AG10803 (cell line): ENCODE measurements around the gene FAM168B.
"Not testable (repeated sequence)": the region's sequence is repeated elsewhere in the genome, so short reads cannot be mapped to it uniquely, and the experiment has no call there.

Source experiments
- DNase-seq: peaks from one replicate; pipeline ENCODE4 v3.0.0; 2010; ENCODE audit warnings: low read depth
- H3K4me3 ChIP-seq: 2 replicates; pipeline ENCODE4 v1.5.1; 2011; ENCODE audit warnings: mild to moderate bottlenecking, low read length, control low read depth
- TF ChIP-seq, protein P1 (sequence below): conservative IDR thresholded peaks from 2 replicates; pipeline ENCODE4 v1.5.1; 2011; ENCODE audit warnings: mild to moderate bottlenecking, low read length, control low read depth, inconsistent platforms

FAM168B gene

DNA sequence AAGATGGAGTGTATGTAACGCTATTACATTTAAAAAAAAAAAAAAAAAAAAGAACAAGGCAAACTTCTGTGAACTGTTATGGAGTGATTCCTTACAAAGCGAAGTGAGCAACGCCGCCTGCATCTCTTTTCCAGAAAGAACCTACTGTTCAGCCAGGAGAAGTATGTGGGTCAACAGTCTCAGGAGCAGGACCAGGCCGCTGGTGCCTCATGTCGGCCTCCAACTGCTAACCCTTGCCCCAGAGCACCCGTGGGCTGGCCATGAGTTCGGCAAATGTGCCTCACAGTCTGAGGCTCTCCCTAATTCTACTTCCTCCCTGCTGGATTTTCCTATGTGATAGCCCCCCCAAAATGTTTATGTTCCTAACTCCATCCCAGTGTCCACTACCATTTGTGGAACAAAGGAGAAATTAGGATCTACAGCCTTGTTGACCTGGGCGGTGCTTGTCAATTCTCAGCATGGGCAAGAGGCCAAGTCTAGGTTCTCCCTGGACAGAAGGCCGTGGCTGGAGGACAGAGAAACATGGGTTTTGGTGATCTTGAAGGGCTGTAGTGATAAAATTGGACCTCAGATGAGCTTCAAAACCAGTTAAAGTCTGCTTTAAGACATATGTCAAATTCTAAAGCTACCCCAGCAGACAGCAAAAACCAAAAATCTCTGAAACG lies 15.9 kb downstream of the FAM168B start:
- H3K4me3 ChIP-seq = no peak overlapping the region
- DNase-seq = no peak
- TF ChIP-seq, protein P1, sequence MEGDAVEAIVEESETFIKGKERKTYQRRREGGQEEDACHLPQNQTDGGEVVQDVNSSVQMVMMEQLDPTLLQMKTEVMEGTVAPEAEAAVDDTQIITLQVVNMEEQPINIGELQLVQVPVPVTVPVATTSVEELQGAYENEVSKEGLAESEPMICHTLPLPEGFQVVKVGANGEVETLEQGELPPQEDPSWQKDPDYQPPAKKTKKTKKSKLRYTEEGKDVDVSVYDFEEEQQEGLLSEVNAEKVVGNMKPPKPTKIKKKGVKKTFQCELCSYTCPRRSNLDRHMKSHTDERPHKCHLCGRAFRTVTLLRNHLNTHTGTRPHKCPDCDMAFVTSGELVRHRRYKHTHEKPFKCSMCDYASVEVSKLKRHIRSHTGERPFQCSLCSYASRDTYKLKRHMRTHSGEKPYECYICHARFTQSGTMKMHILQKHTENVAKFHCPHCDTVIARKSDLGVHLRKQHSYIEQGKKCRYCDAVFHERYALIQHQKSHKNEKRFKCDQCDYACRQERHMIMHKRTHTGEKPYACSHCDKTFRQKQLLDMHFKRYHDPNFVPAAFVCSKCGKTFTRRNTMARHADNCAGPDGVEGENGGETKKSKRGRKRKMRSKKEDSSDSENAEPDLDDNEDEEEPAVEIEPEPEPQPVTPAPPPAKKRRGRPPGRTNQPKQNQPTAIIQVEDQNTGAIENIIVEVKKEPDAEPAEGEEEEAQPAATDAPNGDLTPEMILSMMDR = no peak

DNA sequence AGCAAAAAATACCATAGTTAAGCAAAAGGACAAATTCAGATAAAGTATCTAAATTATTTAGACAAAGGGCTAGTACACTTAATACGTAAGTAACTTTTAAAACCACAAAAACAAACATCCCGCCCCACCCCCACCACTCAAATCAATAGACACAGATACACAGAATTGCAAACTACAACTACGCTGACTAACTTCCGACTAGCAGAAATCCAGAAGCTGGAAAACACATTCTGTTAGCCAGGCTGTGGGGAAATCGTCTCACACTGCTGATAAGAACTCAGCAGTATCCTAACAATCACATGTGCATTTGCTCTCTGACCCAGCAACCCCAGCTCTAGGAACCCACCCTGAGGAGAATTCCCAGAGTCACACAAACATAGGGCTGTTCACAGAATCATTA lies 16.6 kb downstream of the FAM168B start:
- no peak for DNase-seq
- H3K4me3 ChIP-seq = no peak overlapping the region
- TF ChIP-seq, protein P1 = no peak

DNA sequence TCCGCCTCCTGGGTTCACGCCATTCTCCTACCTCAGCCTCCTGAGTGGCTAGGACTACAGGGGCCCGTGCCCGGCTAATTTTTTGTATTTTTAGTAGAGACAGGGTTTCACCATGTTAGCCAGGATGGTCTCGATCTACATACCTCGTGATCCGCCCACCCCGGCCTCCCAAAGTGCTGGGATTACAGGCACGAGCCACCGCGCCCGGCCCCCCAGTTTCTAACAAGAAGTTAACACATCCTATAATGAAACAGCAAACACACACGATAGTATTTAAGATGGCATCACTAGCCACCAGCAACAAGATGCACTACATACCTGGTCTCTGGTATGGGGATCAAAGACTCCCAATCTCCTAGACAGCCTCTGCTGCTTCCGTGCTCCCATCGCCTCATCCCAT lies 17.7 kb downstream of the FAM168B start:
- not testable (repeated sequence) for H3K4me3 ChIP-seq, DNase-seq

DNA sequence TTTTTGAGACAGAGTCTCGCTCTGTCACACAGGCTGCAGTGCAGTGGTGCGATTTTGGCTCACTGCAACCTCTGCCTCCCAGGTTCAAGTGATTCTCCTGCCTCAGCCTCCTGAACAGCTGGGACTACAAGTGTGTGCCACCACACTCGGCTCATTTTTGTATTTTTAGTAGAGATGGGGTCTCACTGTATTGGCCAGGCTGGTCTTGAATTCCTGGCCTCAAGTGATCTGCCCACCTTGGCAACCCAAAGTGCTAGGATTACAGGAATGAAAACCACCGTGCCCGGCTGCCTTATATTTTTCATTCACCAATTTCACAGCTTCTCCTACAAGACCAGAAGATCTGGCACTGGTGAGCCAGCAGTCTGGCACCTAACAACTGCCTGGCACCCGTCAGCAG lies 25.1 kb downstream of the FAM168B start:
- not testable (repeated sequence) for DNase-seq, H3K4me3 ChIP-seq

- DNase-seq = no peak
Measured at GRCh38 chr2:131067465-131068125, 25.7 kb downstream of the FAM168B start.

GRCh38 chr2:131064589-131065512 lies 28.4 kb downstream of the FAM168B start:
- no peak for DNase-seq
- TF ChIP-seq, protein P1 = no peak

More at GRCh38 chr2:131067465-131068125, 25.7 kb downstream of the FAM168B start:
- TF ChIP-seq, protein P1 = no peak
- no peak overlapping the region for H3K4me3 ChIP-seq

DNA sequence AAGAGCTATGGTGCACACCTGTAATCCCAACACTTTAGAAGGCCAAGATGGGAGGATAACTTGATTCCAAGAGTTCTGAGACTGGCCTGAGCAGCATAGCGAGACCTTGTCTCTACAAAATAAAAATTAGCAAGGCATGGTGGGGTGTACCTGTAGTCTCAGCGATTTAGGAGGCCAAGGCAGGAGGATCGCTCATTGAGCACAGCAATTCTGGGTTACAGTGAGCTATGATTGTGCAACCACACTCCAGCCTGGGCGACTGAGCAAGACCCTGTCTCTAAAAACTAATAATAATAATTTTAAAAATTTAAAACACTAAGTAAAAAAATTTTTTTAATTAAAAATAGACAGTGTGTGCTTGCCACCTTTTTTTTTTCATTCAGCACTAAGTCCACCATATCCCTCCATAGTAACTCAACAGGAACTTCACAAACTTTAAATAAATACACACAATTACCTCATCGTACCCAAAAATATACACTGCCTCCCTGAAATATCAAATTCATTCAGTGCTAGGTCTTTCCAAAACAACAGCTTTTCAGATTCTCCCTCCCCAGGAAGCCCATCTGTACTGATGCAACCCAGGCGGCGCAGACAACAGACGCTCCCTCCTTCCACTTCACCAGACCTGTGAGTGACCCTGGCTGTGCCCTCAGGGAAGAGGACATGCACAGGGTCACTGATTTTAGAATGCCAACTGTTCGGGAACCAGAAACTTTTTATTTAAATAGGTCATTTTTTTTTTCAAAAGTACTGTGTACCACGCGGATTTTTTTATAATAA lies 29.6 kb downstream of the FAM168B start:
- no peak overlapping the region for H3K4me3 ChIP-seq
- TF ChIP-seq, protein P1 = no peak
- DNase-seq = no peak

More at GRCh38 chr2:131064589-131065512, 28.4 kb downstream of the FAM168B start:
- H3K4me3 ChIP-seq = no peak overlapping the region
